T-helper 1 cell treated with Interleukin-12 subunit alpha and Interleukin-12 subunit beta and Interleukin-4 antibody, amounts not matched to agents 30 μg/mL and 1 μg/mL, for 36 hours (primary cell): ENCODE measurements around the gene ANO4.

Source experiments
- H3K27ac Mint-ChIP-seq: one replicate; pipeline ENCODE4 v1.8.0; 2021; ENCODE audit warnings: mild to moderate bottlenecking, mixed read lengths
- H3K27me3 Mint-ChIP-seq: one replicate; pipeline ENCODE4 v1.8.0; 2021; ENCODE audit warnings: low read depth, mixed read lengths
- H3K36me3 Mint-ChIP-seq: one replicate; pipeline ENCODE4 v1.8.0; 2021; ENCODE audit warnings: low read depth, mixed read lengths
- H3K4me1 Mint-ChIP-seq: one replicate; pipeline ENCODE4 v1.8.0; 2021; ENCODE audit warnings: low read depth, mixed read lengths
- H3K4me3 Mint-ChIP-seq: one replicate; pipeline ENCODE4 v1.8.0; 2021; ENCODE audit warnings: mild to moderate bottlenecking, moderate library complexity, mixed read lengths
- H3K9me3 Mint-ChIP-seq: one replicate; pipeline ENCODE4 v1.8.0; 2021; ENCODE audit warnings: mixed read lengths

Gene ANO4

GRCh38 chr12:101021442-101021841 lies 226.9 kb downstream of the ANO4 start:
- H3K4me1 Mint-ChIP-seq, result no peaks in the 10 kb centered on the region
- H3K36me3 Mint-ChIP-seq, result no peaks in the 10 kb centered on the region
- peaks cover 7% of the 10 kb centered on the region for H3K9me3 Mint-ChIP-seq
- no peak overlapping the region for H3K27ac Mint-ChIP-seq
- no peaks in the 10 kb centered on the region for H3K27me3 Mint-ChIP-seq
- no peak overlapping the region for H3K4me3 Mint-ChIP-seq

- Mint-ChIP-seq H3K27me3 (no peaks in the 10 kb centered on the region), H3K36me3 (no peaks in the 10 kb centered on the region), H3K4me1 (no peaks in the 10 kb centered on the region), H3K9me3 (peaks cover 7% of the 10 kb centered on the region), H3K4me3 (no peak overlapping the region), H3K27ac (no peak overlapping the region)
Measured at GRCh38 chr12:101021911-101022388, 227.4 kb downstream of the ANO4 start.

GRCh38 chr12:101027200-101027599 lies 232.6 kb downstream of the ANO4 start:
- Mint-ChIP-seq H3K27me3 (no peaks in the 10 kb centered on the region), H3K36me3 (peaks cover 2% of the 10 kb centered on the region), H3K4me1 (no peaks in the 10 kb centered on the region), H3K4me3 (no peak overlapping the region), H3K9me3 (peaks cover 42% of the 10 kb centered on the region), H3K27ac (no peak overlapping the region)

GRCh38 chr12:101027816-101028215 lies 233.2 kb downstream of the ANO4 start:
- Mint-ChIP-seq H3K27ac (no peak overlapping the region), H3K27me3 (no peaks in the 10 kb centered on the region), H3K4me1 (no peaks in the 10 kb centered on the region), H3K4me3 (no peak overlapping the region), H3K9me3 (peaks cover 44% of the 10 kb centered on the region), H3K36me3 (peaks cover 2% of the 10 kb centered on the region)

- Mint-ChIP-seq H3K4me1 (no peaks in the 10 kb centered on the region), H3K36me3 (no peaks in the 10 kb centered on the region), H3K27me3 (no peaks in the 10 kb centered on the region), H3K9me3 (peaks cover 4% of the 10 kb centered on the region), H3K4me3 (no peak overlapping the region), H3K27ac (no peak overlapping the region)
Measured at GRCh38 chr12:101038289-101038871, 243.8 kb downstream of the ANO4 start.

GRCh38 chr12:101039848-101040531 lies 245.4 kb downstream of the ANO4 start:
- H3K4me3 Mint-ChIP-seq, result no peak overlapping the region
- H3K36me3 Mint-ChIP-seq, result no peaks in the 10 kb centered on the region
- H3K4me1 Mint-ChIP-seq, result no peaks in the 10 kb centered on the region
- no peaks in the 10 kb centered on the region for H3K27me3 Mint-ChIP-seq
- no peaks in the 10 kb centered on the region for H3K9me3 Mint-ChIP-seq
- H3K27ac Mint-ChIP-seq, result no peak overlapping the region

- Mint-ChIP-seq H3K27ac (no peak overlapping the region), H3K4me3 (no peak overlapping the region), H3K4me1 (no peaks in the 10 kb centered on the region)
Measured at GRCh38 chr12:101040936-101041335, 246.4 kb downstream of the ANO4 start.

GRCh38 chr12:101042211-101042610 lies 247.6 kb downstream of the ANO4 start:
- Mint-ChIP-seq H3K36me3 (no peaks in the 10 kb centered on the region), H3K27ac (no peak overlapping the region), H3K4me3 (no peak overlapping the region), H3K4me1 (no peaks in the 10 kb centered on the region), H3K27me3 (no peaks in the 10 kb centered on the region), H3K9me3 (no peaks in the 10 kb centered on the region)

More at GRCh38 chr12:101040936-101041335, 246.4 kb downstream of the ANO4 start:
- no peaks in the 10 kb centered on the region for H3K27me3 Mint-ChIP-seq
- H3K36me3 Mint-ChIP-seq, result no peaks in the 10 kb centered on the region
- no peaks in the 10 kb centered on the region for H3K9me3 Mint-ChIP-seq

GRCh38 chr12:101044512-101045059 lies 250.0 kb downstream of the ANO4 start:
- no peaks in the 10 kb centered on the region for H3K27me3 Mint-ChIP-seq

GRCh38 chr12:101045486-101046464 lies 251.2 kb downstream of the ANO4 start:
- Mint-ChIP-seq H3K9me3 (no peaks in the 10 kb centered on the region), H3K36me3 (no peaks in the 10 kb centered on the region), H3K27ac (no peak overlapping the region), H3K27me3 (no peaks in the 10 kb centered on the region), H3K4me1 (no peaks in the 10 kb centered on the region), H3K4me3 (no peak overlapping the region)

More at GRCh38 chr12:101044512-101045059, 250.0 kb downstream of the ANO4 start:
- H3K4me1 Mint-ChIP-seq, result no peaks in the 10 kb centered on the region
- H3K36me3 Mint-ChIP-seq, result no peaks in the 10 kb centered on the region
- H3K9me3 Mint-ChIP-seq, result no peaks in the 10 kb centered on the region
- H3K27ac Mint-ChIP-seq, result no peak overlapping the region
- H3K4me3 Mint-ChIP-seq, result no peak overlapping the region

GRCh38 chr12:101047652-101048051 lies 253.1 kb downstream of the ANO4 start:
- no peaks in the 10 kb centered on the region for H3K27me3 Mint-ChIP-seq

GRCh38 chr12:101050631-101051030 lies 256.1 kb downstream of the ANO4 start:
- H3K27me3 Mint-ChIP-seq, result no peaks in the 10 kb centered on the region
- H3K4me3 Mint-ChIP-seq, result no peak overlapping the region
- no peaks in the 10 kb centered on the region for H3K36me3 Mint-ChIP-seq
- H3K27ac Mint-ChIP-seq, result no peak overlapping the region
- no peaks in the 10 kb centered on the region for H3K9me3 Mint-ChIP-seq
- no peaks in the 10 kb centered on the region for H3K4me1 Mint-ChIP-seq

More at GRCh38 chr12:101047652-101048051, 253.1 kb downstream of the ANO4 start:
- Mint-ChIP-seq H3K36me3 (no peaks in the 10 kb centered on the region), H3K4me3 (no peak overlapping the region), H3K27ac (no peak overlapping the region), H3K4me1 (no peaks in the 10 kb centered on the region), H3K9me3 (no peaks in the 10 kb centered on the region)

GRCh38 chr12:101051151-101051550 lies 256.6 kb downstream of the ANO4 start:
- Mint-ChIP-seq H3K4me3 (no peak overlapping the region), H3K27ac (no peak overlapping the region), H3K4me1 (no peaks in the 10 kb centered on the region), H3K36me3 (no peaks in the 10 kb centered on the region), H3K9me3 (no peaks in the 10 kb centered on the region), H3K27me3 (no peaks in the 10 kb centered on the region)

- no peak overlapping the region for H3K4me3 Mint-ChIP-seq
- no peaks in the 10 kb centered on the region for H3K27me3 Mint-ChIP-seq
- no peaks in the 10 kb centered on the region for H3K4me1 Mint-ChIP-seq
- no peaks in the 10 kb centered on the region for H3K9me3 Mint-ChIP-seq
- no peak overlapping the region for H3K27ac Mint-ChIP-seq
- no peaks in the 10 kb centered on the region for H3K36me3 Mint-ChIP-seq
Measured at GRCh38 chr12:101051901-101052550, 257.4 kb downstream of the ANO4 start.
